GM19397 (cell line): Measurements from ENCODE around the gene JPT1.
"Not testable (repeated sequence)": the region's sequence is repeated elsewhere in the genome, so short reads cannot be mapped to it uniquely, and the experiment has no call there.

ENCODE experiments used
- ATAC-seq: cut with Tn5 transposase; IDR thresholded peaks from one replicate; pipeline ENCODE4 v1.9.1; 2021; ENCODE audit warnings: mild to moderate bottlenecking, moderate library complexity; ENCODE audit not compliant: unreplicated experiment

The JPT1 gene

DNA sequence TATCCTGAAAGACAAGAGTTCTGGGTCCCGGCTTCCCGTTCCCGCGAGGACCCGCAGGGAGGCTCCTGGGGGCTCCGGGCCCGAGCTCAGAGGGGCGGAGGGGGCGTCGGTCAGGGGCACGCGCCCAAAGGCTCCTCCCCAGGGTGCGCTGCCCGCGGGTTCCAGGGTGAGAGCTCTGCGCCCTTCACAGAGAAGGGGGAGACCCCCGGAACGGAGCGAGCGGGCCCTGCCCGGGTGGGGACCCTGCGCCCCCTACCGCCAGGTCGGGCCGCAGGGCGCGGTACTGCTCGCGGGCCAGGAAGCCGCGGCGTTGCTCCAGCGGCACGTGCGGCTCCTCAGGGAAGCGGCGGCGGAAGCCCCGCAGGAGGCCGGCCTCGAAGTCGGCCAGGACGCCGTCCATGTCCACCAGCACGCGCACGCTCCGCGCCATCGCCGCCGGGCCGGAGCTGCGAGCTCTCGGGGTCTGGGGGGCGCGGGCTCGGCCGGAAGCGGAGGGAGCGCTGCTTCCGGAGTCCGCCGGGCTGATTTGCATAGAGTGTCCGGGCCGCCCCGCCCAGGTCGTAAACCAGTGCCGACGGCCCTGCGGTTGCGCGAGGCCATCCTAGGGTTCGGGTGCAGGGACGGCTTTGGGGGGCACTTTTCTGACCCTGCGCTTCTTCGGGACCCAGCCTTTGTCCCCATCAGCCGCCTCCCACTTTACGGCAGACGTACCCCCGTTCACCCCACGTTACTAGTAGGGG, 22.9 kb downstream of the JPT1 start, which contains the start of gene NT5C:
Gene NT5C, minus strand, starts transcription at position 465 of the 740 bp plus-strand sequence. Its CDS starts 35 bp downstream, at position 430.
- ATAC-seq: peak; percentile 79

DNA sequence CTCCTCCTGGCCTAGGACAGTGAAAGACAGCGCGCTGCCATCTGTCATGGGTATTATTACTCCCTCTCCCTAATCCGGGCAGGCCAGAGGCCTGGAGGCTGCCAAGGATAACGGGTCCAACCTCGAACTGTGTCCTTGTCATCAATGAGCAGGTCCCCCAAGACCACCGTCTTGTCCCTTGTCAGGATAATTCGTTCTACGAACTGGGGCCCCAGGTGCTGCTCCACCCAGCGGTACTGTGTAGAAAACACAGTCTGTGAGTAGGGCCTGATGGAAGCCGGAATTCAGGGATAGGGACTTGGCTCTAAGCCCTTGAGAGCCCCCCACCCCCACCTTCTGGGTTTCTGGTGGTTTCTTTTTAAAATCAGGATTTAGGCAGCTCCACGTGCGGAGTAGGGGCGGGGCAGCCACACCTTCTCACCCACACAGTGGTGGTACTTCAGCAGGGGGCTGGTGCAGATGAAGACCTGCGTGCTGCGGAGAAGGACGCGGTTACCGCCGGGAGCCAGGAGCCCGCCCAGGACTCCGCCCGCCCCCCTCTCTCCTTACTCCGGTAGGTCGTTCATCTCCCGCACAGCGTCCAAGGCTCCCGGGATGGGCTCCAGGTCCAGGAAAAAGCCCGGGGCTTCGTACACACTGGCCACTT, 23.6 kb downstream of the JPT1 start:
- ATAC-seq: peak; percentile 8

GRCh38 chr17:75130059-75130631, 24.2 kb downstream of the JPT1 start:
- no peak for ATAC-seq

- ATAC-seq: no peak
Measured at GRCh38 chr17:75129576-75129975, 24.7 kb downstream of the JPT1 start.

DNA sequence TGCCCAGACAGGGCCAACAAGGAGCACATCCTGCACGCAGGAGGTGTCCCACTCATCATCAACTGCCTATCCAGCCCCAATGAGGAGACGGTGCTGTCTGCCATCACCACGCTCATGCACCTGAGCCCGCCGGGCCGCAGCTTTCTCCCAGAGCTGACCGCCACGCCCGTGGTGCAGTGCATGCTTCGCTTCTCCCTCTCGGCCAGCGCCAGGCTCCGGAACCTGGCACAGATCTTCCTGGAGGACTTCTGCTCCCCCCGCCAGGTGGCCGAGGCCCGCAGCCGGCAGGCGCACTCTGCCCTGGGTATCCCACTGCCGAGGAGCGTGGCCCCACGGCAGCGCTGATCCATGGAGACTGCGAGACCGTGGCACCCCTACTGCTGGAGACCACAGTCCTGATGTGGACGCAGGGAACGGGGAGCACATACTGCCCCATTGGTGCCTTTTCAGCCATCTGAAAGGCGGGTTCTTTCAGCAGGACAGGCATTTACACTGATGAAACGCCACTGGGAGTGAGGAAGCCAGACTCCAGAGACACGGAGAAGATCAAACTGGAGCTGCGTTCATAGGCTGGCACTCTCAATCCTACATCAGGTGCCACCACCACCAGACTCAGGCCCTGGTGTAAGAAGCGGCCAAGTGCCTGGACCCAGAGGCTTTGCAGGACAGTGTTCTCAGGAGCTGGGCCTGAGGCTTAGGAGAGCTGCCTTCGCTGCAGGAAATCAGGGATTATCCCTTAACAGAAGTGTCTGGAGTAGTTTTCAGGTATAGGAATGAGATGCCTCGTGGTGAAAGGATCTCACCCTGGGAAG, 25.4 kb downstream of the JPT1 start:
- ATAC-seq: no peak

GRCh38 chr17:75127936-75128335, 26.4 kb downstream of the JPT1 start:
- ATAC-seq: not testable (repeated sequence)

DNA sequence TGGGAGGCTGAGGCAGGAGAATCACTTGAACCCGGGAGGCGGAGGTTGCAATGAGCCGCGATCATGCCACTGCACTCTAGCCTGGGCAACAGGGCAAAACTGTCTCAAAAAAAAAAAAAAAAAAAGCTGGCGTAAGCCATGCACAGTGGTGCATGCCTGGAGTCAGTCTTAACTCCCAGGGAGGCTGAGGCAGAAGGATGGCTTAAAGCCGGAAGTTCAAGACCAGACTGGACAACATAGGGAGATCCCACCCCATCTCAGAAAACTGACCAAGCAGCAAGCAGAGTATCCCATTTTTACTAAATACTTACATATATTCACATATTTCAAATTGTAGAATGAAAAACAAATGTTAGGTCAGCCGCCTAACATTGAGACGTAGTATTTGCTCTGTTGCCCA, 27.4 kb downstream of the JPT1 start:
- ATAC-seq: no peak

DNA sequence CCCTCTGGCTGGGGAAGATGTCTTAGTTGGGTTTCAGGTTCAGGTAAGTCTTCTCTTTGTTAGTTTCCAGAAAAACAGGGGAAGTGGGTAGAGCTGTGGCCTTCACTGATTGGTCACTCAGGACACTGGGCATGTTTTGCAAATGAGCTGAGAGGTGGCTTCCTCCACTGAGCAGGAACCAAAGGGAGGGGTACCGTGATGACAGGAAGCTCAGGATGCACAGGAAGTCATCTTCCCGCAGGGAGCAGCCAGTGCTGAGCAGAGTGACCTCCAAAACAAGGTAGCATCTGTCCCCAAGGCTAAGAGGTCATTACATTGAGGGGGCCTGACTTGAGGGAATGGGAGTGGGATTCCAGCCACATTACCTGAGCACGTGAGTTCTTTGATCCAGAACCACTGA, 28.3 kb downstream of the JPT1 start:
- ATAC-seq: no peak

- no peak for ATAC-seq
Measured at GRCh38 chr17:75124819-75125162, 29.5 kb downstream of the JPT1 start.

DNA sequence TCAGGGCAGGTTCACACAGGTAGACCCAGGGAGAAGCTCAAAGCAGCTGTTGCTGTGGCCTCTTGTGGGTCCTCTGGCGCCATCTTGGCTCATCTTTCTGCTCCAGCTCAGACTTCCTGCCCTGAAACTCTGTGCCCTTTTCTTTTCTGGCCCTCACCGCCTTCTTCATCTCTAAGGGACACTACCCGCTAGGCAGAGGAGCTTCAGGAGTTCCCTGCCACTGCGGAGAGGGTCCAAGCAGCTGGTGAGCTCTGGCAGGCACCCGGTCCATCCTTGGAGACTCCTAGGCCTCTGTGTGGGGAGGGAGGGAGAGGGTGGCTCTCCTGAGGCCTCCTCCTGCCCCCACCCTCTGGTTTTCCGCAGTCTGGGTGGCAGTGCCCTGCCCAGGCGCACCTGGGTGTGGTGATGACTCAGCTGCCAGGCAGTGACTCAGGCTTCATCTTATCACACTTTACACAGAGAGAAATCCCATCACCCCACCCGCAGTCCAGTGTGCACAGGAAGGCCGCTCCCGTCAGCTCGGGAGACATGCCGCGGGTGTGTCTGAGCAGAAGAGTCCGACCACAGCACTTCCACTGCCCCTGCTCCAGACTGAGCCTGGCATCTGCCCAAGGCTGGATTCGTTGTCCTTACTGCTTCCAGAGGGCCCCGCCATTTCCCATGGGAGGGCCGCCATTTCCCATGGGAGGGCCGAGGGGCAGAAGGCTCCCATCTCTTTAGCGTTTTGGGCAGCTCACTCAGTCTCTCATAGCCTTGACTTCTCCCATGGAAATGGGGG, 30.1 kb downstream of the JPT1 start:
- ATAC-seq: no peak

GRCh38 chr17:75118307-75118706, 36.0 kb downstream of the JPT1 start:
- ATAC-seq: no peak

- ATAC-seq: no peak
Measured at GRCh38 chr17:75116737-75117136, 37.6 kb downstream of the JPT1 start.

DNA sequence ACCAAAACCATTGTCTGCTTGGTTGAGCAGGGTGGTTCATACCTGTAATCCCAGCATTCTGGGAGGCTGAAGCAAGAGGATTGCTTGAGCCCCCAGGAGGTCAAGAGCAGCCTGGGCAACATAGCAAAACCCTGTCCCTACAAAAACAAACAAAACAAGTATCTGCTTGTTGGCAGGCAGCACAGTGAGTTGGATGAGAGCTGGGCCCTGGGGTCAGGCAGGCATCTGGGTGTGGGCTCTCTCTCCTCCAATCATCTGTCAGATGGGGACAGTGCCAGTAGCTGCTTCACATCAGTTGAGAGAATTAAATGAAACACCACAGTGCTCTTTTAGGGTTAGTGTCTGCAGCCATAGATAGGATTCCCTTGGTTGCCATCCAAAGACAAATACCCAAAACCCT, 38.8 kb downstream of the JPT1 start:
- ATAC-seq: no peak

DNA sequence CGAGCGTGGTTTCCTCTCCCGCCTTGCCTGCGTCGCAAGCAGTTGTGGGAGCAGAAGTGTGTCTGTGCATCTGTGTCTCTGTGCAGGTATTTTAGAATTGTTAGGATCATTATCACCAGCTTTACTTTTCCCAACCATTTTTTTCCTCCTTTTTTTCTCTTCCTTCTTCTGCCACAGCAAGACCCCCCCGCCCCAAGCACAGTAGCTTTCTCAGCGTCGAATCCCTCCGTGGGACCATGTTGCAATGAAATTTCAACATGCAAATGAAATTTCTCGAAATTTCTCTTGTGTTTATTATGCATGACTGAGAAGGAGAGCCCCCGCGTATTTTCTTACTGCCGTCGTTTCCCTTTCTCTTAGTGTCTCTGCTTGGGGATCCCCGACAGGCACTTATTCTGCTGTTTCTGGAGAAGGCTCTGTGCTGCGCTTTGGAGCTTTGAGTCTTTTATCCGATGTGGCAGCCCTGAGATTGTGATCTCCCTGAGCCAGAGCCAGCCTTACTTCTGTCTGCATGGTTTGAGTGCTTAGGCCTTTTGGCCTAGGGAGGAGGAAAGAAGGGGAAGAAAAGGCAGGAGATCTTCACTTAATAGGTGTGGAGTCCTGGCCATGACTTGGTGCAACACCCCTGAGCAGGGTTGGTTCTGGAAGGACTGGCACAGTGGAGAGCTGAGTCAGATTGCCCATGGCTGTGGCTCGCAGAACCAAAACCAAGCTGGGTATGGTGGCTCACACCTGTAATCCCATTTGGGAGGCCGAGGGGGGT, 39.6 kb downstream of the JPT1 start:
- ATAC-seq: no peak

DNA sequence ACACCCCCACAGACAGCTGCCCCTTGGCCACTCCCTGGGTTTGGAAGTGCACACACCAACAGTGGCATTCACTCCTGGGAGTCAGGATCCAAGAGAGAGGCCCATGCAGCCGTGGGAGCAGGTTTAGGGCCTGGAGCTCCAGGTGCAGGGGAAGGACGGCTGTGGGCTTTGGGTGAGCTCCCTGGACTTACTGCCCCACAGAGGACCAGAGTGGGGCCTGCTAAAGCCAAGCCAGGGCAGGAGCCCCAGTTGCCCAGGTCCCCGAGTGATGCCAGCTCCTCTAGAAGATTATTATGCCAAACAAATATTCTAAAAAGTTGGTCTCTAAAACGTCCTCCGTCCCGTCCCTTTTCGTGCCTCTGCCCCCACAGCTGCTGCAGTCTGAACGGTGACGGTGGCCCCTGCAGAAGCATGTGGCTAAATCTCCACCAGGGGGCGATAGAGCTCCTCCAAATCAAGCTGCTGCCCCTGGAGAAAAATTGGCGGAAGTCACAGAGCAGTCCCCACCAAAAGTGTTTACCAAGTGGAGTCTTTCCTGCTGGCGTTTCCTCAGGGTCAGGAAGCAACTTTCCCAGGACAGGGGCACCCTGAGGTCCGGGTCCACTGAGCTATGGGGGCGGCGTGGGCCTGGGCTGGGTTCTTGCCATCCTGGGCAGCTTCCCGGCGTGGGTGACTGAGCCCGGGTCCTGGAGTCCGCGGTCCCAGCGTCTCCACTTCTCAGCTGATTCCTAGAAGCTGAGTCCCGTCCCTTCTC, 40.3 kb downstream of the JPT1 start:
- ATAC-seq: no peak

DNA sequence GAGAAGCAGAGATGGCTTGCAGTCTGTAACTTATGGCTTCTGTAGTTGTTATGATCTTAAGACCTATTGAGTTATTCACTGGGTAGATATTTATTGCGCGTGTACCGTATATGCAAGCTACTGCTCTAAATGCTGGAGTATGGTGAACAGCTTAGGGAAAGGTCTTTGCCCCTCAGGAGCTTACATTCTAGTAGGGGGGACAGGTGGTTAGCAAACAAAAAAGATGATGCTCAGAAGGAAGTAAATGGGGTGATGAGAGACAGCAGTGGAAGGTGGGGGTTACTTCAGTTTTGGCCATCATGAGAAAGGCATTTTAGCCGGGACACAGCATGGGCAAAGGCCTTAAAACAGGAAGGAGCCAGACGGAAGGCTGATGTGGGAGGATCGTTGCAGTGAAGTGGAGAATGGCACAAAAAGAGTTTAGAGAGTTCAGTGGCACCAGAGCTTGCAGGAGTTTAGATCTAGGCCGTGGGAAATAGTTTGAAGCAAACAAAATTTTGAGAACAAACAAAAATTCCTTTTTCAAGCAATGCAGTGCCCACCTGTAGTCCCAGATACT, 42.5 kb downstream of the JPT1 start:
- ATAC-seq: no peak

DNA sequence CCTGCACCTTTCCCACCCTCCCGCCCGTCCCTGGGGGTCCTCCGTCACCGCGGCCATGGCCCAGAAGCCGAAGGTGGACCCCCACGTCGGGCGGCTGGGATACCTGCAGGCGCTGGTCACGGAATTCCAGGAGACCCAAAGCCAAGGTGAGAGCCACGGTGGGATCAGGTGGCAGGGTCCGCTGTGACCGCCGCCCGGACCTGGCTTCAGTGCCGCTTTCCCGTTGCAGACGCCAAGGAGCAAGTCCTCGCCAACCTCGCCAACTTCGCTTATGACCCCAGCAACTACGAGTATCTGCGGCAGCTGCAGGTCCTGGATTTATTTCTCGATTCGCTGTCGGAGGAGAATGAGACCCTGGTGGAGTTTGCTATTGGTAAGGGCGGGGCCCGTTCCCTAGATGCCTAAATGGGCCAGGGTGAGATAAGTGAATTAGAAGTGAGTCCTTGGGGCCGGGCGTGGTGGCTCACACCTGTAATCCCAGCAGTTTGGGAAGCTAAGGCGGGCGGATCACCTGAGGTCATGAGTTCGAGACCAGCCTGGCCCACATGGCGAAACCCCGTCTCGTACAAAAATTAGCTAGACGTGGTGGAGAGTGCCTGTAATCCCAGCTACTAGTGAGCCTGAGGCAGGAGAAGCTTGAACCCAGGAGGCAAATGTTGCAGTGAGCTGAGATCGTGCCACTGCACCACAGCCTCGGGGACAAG, 43.9 kb downstream of the JPT1 start:
- ATAC-seq: no peak
